SK-N-SH treated with all-trans-retinoic acid at 6 μM for 48 hours (cell line): Measurements from ENCODE around the gene OR8J1.

ENCODE experiments used
- ATAC-seq: fragments of 200-7000 bp; cut with Tn5 transposase; 3 replicates; pipeline ENCODE4 v1.9.1; 2020; ENCODE audit warnings: mild to moderate bottlenecking, moderate library complexity
- ARNTL ChIP-seq: fragments of 450-650 bp; formaldehyde crosslinking; IDR thresholded peaks from 2 replicates; pipeline ENCODE4 v1.5.0; 2020; ENCODE audit warnings: low read depth, mild to moderate bottlenecking, moderate library complexity, borderline replicate concordance
- BACH2 ChIP-seq: fragments of 250-450 bp; sonication (Bioruptor Pico); IDR thresholded peaks from 2 replicates; pipeline ENCODE4 v1.9.0; 2021; ENCODE audit warnings: mild to moderate bottlenecking, borderline replicate concordance
- CREB5 ChIP-seq: fragments of 250-450 bp; sonication (Bioruptor Pico); IDR thresholded peaks from 2 replicates; pipeline ENCODE4 v1.5.1; 2020; ENCODE audit warnings: low read depth, mild to moderate bottlenecking, moderate library complexity
- CSDC2 ChIP-seq: fragments of 250-450 bp; sonication (Bioruptor Pico); IDR thresholded peaks from 2 replicates; pipeline ENCODE4 v1.5.0; 2020; ENCODE audit warnings: mild to moderate bottlenecking, moderate library complexity
- CSRNP3 ChIP-seq: fragments of 250-450 bp; sonication (Bioruptor Pico); IDR thresholded peaks from 2 replicates; pipeline ENCODE4 v1.5.1; 2021; ENCODE audit warnings: mild to moderate bottlenecking, moderate library complexity
- ESRRG ChIP-seq: fragments of 250-450 bp; sonication (Bioruptor Pico); IDR thresholded peaks from 2 replicates; pipeline ENCODE4 v1.6.1; 2021; ENCODE audit warnings: mild to moderate bottlenecking
- OSR1 ChIP-seq: fragments of 250-450 bp; sonication (Bioruptor Pico); IDR thresholded peaks from 2 replicates; pipeline ENCODE4 v1.8.0; 2022; ENCODE audit warnings: moderate library complexity, mild to moderate bottlenecking, inconsistent platforms
- POU6F1 ChIP-seq: fragments of 250-450 bp; sonication (Bioruptor Pico); IDR thresholded peaks from 2 replicates; pipeline ENCODE4 v1.8.0; 2021; ENCODE audit warnings: low read depth, mild to moderate bottlenecking, moderate library complexity, borderline replicate concordance
- PPARA ChIP-seq: fragments of 250-450 bp; sonication (Bioruptor Pico); IDR thresholded peaks from 2 replicates; pipeline ENCODE4 v1.5.0; 2020; ENCODE audit warnings: mild to moderate bottlenecking, borderline replicate concordance
- RARB ChIP-seq: fragments of 250-450 bp; sonication (Bioruptor Pico); IDR thresholded peaks from 2 replicates; pipeline ENCODE4 v1.8.0; 2021; ENCODE audit warnings: mild to moderate bottlenecking, moderate library complexity
- SNAI2 ChIP-seq: fragments of 250-450 bp; sonication (Bioruptor Pico); IDR thresholded peaks from 2 replicates; pipeline ENCODE4 v1.5.0; 2020; ENCODE audit warnings: mild to moderate bottlenecking, moderate library complexity
- TCF4 ChIP-seq: fragments of 250-450 bp; sonication (Bioruptor Pico); IDR thresholded peaks from 2 replicates; pipeline ENCODE4 v1.8.0; 2021; ENCODE audit warnings: mild to moderate bottlenecking, moderate library complexity, borderline replicate concordance
- TOX ChIP-seq: fragments of 250-450 bp; sonication (Bioruptor Pico); IDR thresholded peaks from 2 replicates; pipeline ENCODE4 v1.8.0; 2021; ENCODE audit warnings: mild to moderate bottlenecking, moderate library complexity, borderline replicate concordance
- TSHZ2 ChIP-seq: fragments of 250-450 bp; sonication (Bioruptor Pico); IDR thresholded peaks from 2 replicates; pipeline ENCODE4 v1.5.0; 2020; ENCODE audit warnings: mild to moderate bottlenecking, moderate library complexity
- ZC3H10 ChIP-seq: fragments of 250-450 bp; sonication (Bioruptor Pico); IDR thresholded peaks from 2 replicates; pipeline ENCODE4 v1.5.1; 2021; ENCODE audit warnings: mild to moderate bottlenecking, moderate library complexity
- ZFP3 ChIP-seq: fragments of 250-450 bp; sonication (Bioruptor Pico); IDR thresholded peaks from 2 replicates; pipeline ENCODE4 v1.5.0; 2020; ENCODE audit warnings: mild to moderate bottlenecking, moderate library complexity
- ZFP30 ChIP-seq: fragments of 450-650 bp; formaldehyde crosslinking; IDR thresholded peaks from 2 replicates; pipeline ENCODE4 v1.5.0; 2022; ENCODE audit warnings: mild to moderate bottlenecking, moderate library complexity
- ZNF565 ChIP-seq: fragments of 450-650 bp; formaldehyde crosslinking; conservative IDR thresholded peaks from 2 replicates; pipeline ENCODE4 v1.5.0; 2020; ENCODE audit warnings: low read depth, mild to moderate bottlenecking, moderate library complexity
- ZNF70 ChIP-seq: fragments of 450-650 bp; formaldehyde crosslinking; IDR thresholded peaks from 2 replicates; pipeline ENCODE4 v1.5.0; 2020; ENCODE audit warnings: mild to moderate bottlenecking, moderate library complexity
- ZNF8 ChIP-seq: fragments of 450-650 bp; formaldehyde crosslinking; IDR thresholded peaks from 2 replicates; pipeline ENCODE4 v1.5.0; 2020; ENCODE audit warnings: mild to moderate bottlenecking, moderate library complexity

The OR8J1 gene

GRCh38 chr11:56404393-56404792 is 50.3 kb downstream of the OR8J1 start:
- TF ChIP-seq RARB (CRISPR knock-in tag) (no peak), OSR1 (no peak), ESRRG (CRISPR knock-in tag) (no peak), SNAI2 (CRISPR knock-in tag) (no peak), CREB5 (CRISPR knock-in tag) (no peak), TSHZ2 (CRISPR knock-in tag) (no peak), ZNF8 (CRISPR knock-in tag) (no peak), ZFP30 (CRISPR knock-in tag) (no peak), ARNTL (CRISPR knock-in tag) (no peak), CSDC2 (CRISPR knock-in tag) (no peak), PPARA (CRISPR knock-in tag) (no peak), POU6F1 (CRISPR knock-in tag) (no peak), TOX (CRISPR knock-in tag) (no peak), ZNF565 (CRISPR knock-in tag) (no peak), ZC3H10 (CRISPR knock-in tag) (no peak), BACH2 (CRISPR knock-in tag) (no peak), ZNF70 (CRISPR knock-in tag) (no peak), CSRNP3 (no peak), ZFP3 (CRISPR knock-in tag) (no peak), TCF4 (no peak)
- ATAC-seq: no peak

- TF ChIP-seq PPARA (CRISPR knock-in tag) (no peak), CSDC2 (CRISPR knock-in tag) (no peak), TSHZ2 (CRISPR knock-in tag) (no peak), ZFP30 (CRISPR knock-in tag) (no peak), CREB5 (CRISPR knock-in tag) (no peak), ZNF8 (CRISPR knock-in tag) (no peak), ZNF70 (CRISPR knock-in tag) (no peak), SNAI2 (CRISPR knock-in tag) (no peak), TOX (CRISPR knock-in tag) (no peak)
- no peak for ATAC-seq
These were observed 56.7 kb downstream of the OR8J1 start for GRCh38 chr11:56410801-56411200.
